GM23248 (cell line): ENCODE data around the gene UBE3B. TPM values are rescaled to one million over a fixed set of nuclear protein-coding genes. Genes with fewer than 3 reads are reported as not detected.

ENCODE experiments used
- DNase-seq: peaks from one replicate; pipeline ENCODE4 v3.0.0-alpha.2; 2015
- H2AFZ ChIP-seq: fragments of 200-600 bp; sonication (generic); 2 replicates; pipeline ENCODE4 v1.6.1; 2016; ENCODE audit warnings: antibody characterized with exemption
- H3F3A ChIP-seq: fragments of 200-600 bp; sonication (generic); 2 replicates; pipeline ENCODE4 v1.6.1; 2016; ENCODE audit warnings: mild to moderate bottlenecking, antibody characterized with exemption, mixed run types; ENCODE audit not compliant: insufficient read depth
- H3K27ac ChIP-seq: fragments of 200-600 bp; sonication (generic); 2 replicates; pipeline ENCODE4 v1.5.1; 2016; ENCODE audit warnings: mild to moderate bottlenecking
- H3K27me3 ChIP-seq: fragments of 200-600 bp; sonication (generic); replicated peaks from 2 replicates; pipeline ENCODE4 v1.6.1; 2016; ENCODE audit warnings: mild to moderate bottlenecking; ENCODE audit not compliant: insufficient read depth
- H3K36me3 ChIP-seq: fragments of 200-600 bp; sonication (generic); 2 replicates; pipeline ENCODE4 v1.6.1; 2016; ENCODE audit warnings: low read depth, mild to moderate bottlenecking
- H3K4me1 ChIP-seq: fragments of 200-600 bp; sonication (generic); 2 replicates; pipeline ENCODE4 v1.6.1; 2016; ENCODE audit warnings: mild to moderate bottlenecking; ENCODE audit not compliant: insufficient read depth
- H3K4me2 ChIP-seq: fragments of 200-600 bp; sonication (generic); one replicate; pipeline ENCODE4 v1.6.1; 2016; ENCODE audit warnings: mild to moderate bottlenecking; ENCODE audit not compliant: unreplicated experiment
- H3K4me3 ChIP-seq: fragments of 200-600 bp; sonication (generic); 2 replicates; pipeline ENCODE4 v1.5.1; 2016; ENCODE audit warnings: mild to moderate bottlenecking
- H3K79me2 ChIP-seq: fragments of 200-600 bp; sonication (generic); 2 replicates; pipeline ENCODE4 v1.6.1; 2016; ENCODE audit warnings: mild to moderate bottlenecking; ENCODE audit not compliant: insufficient read depth
- H3K9ac ChIP-seq: fragments of 200-600 bp; sonication (generic); 2 replicates; pipeline ENCODE4 v1.6.1; 2016; ENCODE audit warnings: mild to moderate bottlenecking
- H3K9me2 ChIP-seq: fragments of 200-600 bp; sonication (generic); 2 replicates; pipeline ENCODE4 v1.6.1; 2016; ENCODE audit warnings: mixed run types, mild to moderate bottlenecking, moderate library complexity; ENCODE audit not compliant: insufficient read depth
- H3K9me3 ChIP-seq: fragments of 200-600 bp; sonication (generic); one replicate; pipeline ENCODE4 v1.6.1; 2017; ENCODE audit warnings: low read depth
- H4K20me1 ChIP-seq: fragments of 200-600 bp; sonication (generic); 2 replicates; pipeline ENCODE4 v1.6.0; 2016; ENCODE audit not compliant: insufficient read depth
- EZH2 ChIP-seq: fragments of 200-600 bp; sonication (generic); IDR thresholded peaks from 2 replicates; pipeline ENCODE4 v1.6.1; 2018; ENCODE audit warnings: antibody characterized with exemption, mild to moderate bottlenecking; ENCODE audit not compliant: insufficient read depth, poor library complexity, severe bottlenecking
- EZH2phosphoT487 ChIP-seq: fragments of 200-600 bp; sonication (generic); IDR thresholded peaks from 2 replicates; pipeline ENCODE4 v1.6.1; 2018; ENCODE audit warnings: antibody characterized with exemption, moderate library complexity, mild to moderate bottlenecking, low read depth; ENCODE audit not compliant: insufficient read depth
- WGBS, 2 experiments: methylation state at CpG; one replicate each; pipeline ENCODE4 v1.1.6; 2015 to 2017; ENCODE audit warnings: low lambda C conversion rate in 2 of 2, low coverage in 1 of 2; ENCODE audit errors: missing lambda C conversion rate in 2 of 2; 5-methylcytosine and 5-hydroxymethylcytosine counted together
- in situ Hi-C: fragments of 300-500 bp; cut with MboI; formaldehyde crosslinking; loops from 2 replicates; pipeline ENCODE4 v1.15.0; 2020
- polyA plus RNA-seq: library from polyadenylated mRNA; unstranded; fragments of >200 nt; fragmentation: Nextera tagmentation; extraction: Ambion mirVana; gene quantifications from 2 replicates; pipeline ENCODE4 v1.2.1, GENCODE V29; 2016
- total RNA-seq: library from RNA; depleted of rRNA; stranded (reverse); fragments of >200 nt; shearing (Covaris generic); gene quantifications from 2 replicates; pipeline ENCODE4 v1.2.3, GENCODE V29; 2014

The UBE3B gene
- total and polyA plus RNA-seq, 2 experiments from 2014 or later: 32.0 to 38.3 TPM

- H3K9ac ChIP-seq: no peak overlapping the region
- in situ Hi-C loops: no loop called here
- H3K4me2 ChIP-seq: no peak overlapping the region
- H2AFZ ChIP-seq: no peak overlapping the region
- H3K9me2 ChIP-seq: no peaks in the 10 kb centered on the region
- no peak for TF ChIP-seq EZH2phosphoT487
- TF ChIP-seq EZH2: no peak
- H3K27me3 ChIP-seq: no peaks in the 10 kb centered on the region
- no peaks in the 10 kb centered on the region for H4K20me1 ChIP-seq
- peaks cover 2% of the 10 kb centered on the region; the same call in 1 of the 2 replicates for H3K36me3 ChIP-seq
- H3F3A ChIP-seq: no peaks in the 10 kb centered on the region
- no peak for DNase-seq
- no peak overlapping the region for H3K27ac ChIP-seq
- H3K4me1 ChIP-seq: no peaks in the 10 kb centered on the region
- no peaks in the 10 kb centered on the region for H3K79me2 ChIP-seq
- no peaks in the 10 kb centered on the region for H3K9me3 ChIP-seq
- WGBS, 2 experiments: 84 to 86% methylated on average over 24 of the region's 24 CpGs
- H3K4me3 ChIP-seq: no peak overlapping the region
Observed at GRCh38 chr12:109532721-109533486, 55.5 kb downstream of the UBE3B start.

DNA sequence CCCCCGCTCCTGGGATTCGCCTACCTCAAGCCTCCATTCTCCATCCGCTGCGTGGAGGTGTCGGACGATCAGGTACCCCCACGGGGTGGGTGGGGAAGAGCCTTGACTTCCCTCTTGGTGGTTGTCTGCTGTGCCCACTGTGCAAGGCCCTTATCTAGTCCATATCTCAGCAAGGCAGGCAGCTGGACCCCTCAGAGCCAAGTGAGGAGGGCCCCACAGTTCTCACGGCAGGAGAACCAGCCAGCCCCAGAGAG lies 56.0 kb downstream of the UBE3B start:
- Histone ChIP-seq H3K4me2 (no peak overlapping the region), H3F3A (no peaks in the 10 kb centered on the region), H2AFZ (no peak overlapping the region), H3K27me3 (no peaks in the 10 kb centered on the region), H3K27ac (no peak overlapping the region), H3K4me1 (no peaks in the 10 kb centered on the region), H3K36me3 (peaks cover 2% of the 10 kb centered on the region; the same call in 1 of the 2 replicates), H3K9me3 (no peaks in the 10 kb centered on the region), H3K9me2 (no peaks in the 10 kb centered on the region), H3K79me2 (no peaks in the 10 kb centered on the region), H3K4me3 (no peak overlapping the region), H3K9ac (no peak overlapping the region), H4K20me1 (no peaks in the 10 kb centered on the region)
- TF ChIP-seq EZH2: no peak
- no peak for TF ChIP-seq EZH2phosphoT487
- in situ Hi-C loops: no loop called here
- no peak for DNase-seq
- WGBS, 2 experiments: 93 to 94% methylated on average over 8 of the region's 8 CpGs

GRCh38 chr12:109534456-109534855 lies 57.0 kb downstream of the UBE3B start:
- peaks cover under 1% of the 10 kb centered on the region; the same call in 1 of the 2 replicates for H3K36me3 ChIP-seq
- no peaks in the 10 kb centered on the region for H3K79me2 ChIP-seq
- H3K9ac ChIP-seq: no peak overlapping the region
- no peaks in the 10 kb centered on the region for H3F3A ChIP-seq
- H3K27ac ChIP-seq: no peak overlapping the region
- H3K9me2 ChIP-seq: no peaks in the 10 kb centered on the region
- TF ChIP-seq EZH2phosphoT487: no peak
- TF ChIP-seq EZH2: no peak
- in situ Hi-C loops: no loop called here
- no peak for DNase-seq
- no peak overlapping the region for H2AFZ ChIP-seq
- H3K9me3 ChIP-seq: no peaks in the 10 kb centered on the region
- H3K4me2 ChIP-seq: no peak overlapping the region
- WGBS, 2 experiments: 96 to 99% methylated on average over 15 of the region's 15 CpGs
- no peaks in the 10 kb centered on the region for H3K27me3 ChIP-seq
- H4K20me1 ChIP-seq: no peaks in the 10 kb centered on the region
- H3K4me3 ChIP-seq: no peak overlapping the region
- H3K4me1 ChIP-seq: peaks cover 4% of the 10 kb centered on the region; the same call in 1 of the 2 replicates

GRCh38 chr12:109535231-109535862 lies 57.9 kb downstream of the UBE3B start:
- Histone ChIP-seq H3K4me3 (no peak overlapping the region), H3K9me2 (no peaks in the 10 kb centered on the region), H3K79me2 (no peaks in the 10 kb centered on the region), H3K9ac (no peak overlapping the region), H3K4me1 (peaks cover 7% of the 10 kb centered on the region; the same call in 1 of the 2 replicates), H3K27me3 (no peaks in the 10 kb centered on the region), H2AFZ (no peak overlapping the region), H3K27ac (no peak overlapping the region), H3K36me3 (no peaks in the 10 kb centered on the region; the same call in 1 of the 2 replicates), H3K9me3 (no peaks in the 10 kb centered on the region), H3F3A (no peaks in the 10 kb centered on the region), H3K4me2 (no peak overlapping the region), H4K20me1 (no peaks in the 10 kb centered on the region)
- 90 to 92% methylated on average over 24 to 25 of the region's 25 CpGs for WGBS, 2 experiments
- in situ Hi-C loops: no loop called here
- TF ChIP-seq EZH2phosphoT487: no peak
- no peak for TF ChIP-seq EZH2
- DNase-seq: no peak
